GM18909 (cell line): ENCODE results near the gene RXFP3.
"Not testable (repeated sequence)": the region's sequence is repeated elsewhere in the genome, so short reads cannot be mapped to it uniquely, and the experiment has no call there.

Source experiments
- ATAC-seq: cut with Tn5 transposase; IDR thresholded peaks from one replicate; pipeline ENCODE4 v1.9.1; 2021; ENCODE audit warnings: mild to moderate bottlenecking; ENCODE audit not compliant: unreplicated experiment, poor library complexity

Gene RXFP3, protein sequence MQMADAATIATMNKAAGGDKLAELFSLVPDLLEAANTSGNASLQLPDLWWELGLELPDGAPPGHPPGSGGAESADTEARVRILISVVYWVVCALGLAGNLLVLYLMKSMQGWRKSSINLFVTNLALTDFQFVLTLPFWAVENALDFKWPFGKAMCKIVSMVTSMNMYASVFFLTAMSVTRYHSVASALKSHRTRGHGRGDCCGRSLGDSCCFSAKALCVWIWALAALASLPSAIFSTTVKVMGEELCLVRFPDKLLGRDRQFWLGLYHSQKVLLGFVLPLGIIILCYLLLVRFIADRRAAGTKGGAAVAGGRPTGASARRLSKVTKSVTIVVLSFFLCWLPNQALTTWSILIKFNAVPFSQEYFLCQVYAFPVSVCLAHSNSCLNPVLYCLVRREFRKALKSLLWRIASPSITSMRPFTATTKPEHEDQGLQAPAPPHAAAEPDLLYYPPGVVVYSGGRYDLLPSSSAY

DNA sequence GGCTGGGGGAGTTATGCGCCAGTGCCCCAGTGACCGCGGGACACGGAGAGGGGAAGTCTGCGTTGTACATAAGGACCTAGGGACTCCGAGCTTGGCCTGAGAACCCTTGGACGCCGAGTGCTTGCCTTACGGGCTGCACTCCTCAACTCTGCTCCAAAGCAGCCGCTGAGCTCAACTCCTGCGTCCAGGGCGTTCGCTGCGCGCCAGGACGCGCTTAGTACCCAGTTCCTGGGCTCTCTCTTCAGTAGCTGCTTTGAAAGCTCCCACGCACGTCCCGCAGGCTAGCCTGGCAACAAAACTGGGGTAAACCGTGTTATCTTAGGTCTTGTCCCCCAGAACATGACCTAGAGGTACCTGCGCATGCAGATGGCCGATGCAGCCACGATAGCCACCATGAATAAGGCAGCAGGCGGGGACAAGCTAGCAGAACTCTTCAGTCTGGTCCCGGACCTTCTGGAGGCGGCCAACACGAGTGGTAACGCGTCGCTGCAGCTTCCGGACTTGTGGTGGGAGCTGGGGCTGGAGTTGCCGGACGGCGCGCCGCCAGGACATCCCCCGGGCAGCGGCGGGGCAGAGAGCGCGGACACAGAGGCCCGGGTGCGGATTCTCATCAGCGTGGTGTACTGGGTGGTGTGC, at the start of gene RXFP3:
Gene RXFP3 (plus strand): TSS at position 6 of the 636 bp plus-strand sequence. CDS start 355 bp downstream, at position 361.
- ATAC-seq: no peak

DNA sequence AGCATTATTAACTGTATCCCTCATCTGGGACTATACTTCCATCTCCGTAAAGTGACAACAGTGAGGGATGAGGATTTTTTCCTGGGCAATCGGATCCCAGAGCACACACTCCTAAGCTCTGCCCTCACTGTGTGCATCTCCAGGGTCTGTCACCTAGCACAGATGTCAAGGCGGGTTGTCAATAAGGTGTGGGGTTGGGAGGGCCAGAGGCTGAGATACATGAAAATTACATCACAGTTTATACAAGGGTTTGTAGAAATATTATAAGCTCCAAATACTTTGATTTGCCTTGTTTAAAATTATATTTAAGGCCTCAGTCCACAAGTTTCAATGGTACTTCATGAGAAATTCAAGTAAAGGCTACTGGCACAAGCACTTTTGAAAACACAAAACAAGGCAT, 48.9 kb upstream of the RXFP3 start:
- ATAC-seq: no peak

DNA sequence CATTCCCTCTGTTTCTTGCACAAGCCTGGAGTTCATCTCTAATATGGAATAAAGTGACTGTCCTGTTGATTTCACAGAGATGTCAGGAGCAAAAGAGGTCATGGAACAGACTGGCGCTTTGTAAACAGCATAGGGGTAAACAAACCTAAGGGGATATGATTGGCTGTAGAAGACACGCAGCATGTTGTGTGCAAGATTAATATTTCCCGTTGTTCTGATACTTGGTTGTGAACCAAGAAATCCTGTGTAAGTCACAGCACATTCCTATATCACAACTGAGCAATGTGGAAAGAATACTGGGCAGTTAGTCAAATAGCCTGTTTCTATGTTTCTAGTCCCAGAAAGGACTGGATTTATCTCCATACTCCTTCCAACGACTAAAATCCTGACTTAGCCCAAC, 47.6 kb upstream of the RXFP3 start:
- no peak for ATAC-seq

DNA sequence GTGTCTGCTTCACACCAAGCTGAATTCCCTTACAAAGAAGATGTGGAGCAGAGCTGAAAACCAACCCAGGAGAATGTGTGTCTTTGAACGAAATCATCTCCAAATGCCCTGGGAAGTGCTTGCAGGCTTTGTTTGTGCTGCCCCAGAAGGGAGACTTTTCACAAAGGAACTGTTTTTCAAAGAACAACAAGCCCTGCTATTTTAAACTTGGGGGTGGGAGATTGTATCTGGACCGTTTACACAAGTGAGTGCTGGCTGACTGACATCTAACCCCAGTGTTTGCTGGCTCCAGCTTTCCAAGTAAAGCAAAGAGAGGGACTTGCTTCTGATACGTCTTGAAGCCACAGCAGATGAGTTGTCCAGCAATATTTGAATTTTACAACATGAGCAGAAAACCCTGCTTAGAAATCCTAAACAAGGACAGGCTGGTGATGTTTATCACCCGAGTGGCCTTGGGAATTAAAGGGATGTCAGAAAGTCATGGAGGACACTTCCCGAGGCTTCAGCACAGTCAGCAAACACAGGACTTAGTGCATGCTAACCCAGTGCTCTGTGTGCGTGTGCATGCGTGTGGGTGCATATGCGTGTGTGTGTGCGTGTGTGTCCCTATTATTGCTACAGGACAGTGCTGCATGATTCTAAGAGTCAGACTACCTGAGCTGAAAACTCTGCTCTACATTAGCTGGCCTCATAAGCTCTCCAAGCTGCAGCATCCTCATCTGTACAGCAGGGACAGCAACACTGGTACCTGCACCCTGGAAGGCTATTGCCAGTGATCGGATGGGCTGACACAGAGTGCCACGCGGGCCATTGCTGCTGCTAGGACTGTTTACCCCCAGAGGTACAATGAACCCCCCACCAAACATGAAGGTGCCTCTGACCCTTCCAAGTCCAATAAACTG, 45.8 kb upstream of the RXFP3 start:
- peak; percentile 59 for ATAC-seq

DNA sequence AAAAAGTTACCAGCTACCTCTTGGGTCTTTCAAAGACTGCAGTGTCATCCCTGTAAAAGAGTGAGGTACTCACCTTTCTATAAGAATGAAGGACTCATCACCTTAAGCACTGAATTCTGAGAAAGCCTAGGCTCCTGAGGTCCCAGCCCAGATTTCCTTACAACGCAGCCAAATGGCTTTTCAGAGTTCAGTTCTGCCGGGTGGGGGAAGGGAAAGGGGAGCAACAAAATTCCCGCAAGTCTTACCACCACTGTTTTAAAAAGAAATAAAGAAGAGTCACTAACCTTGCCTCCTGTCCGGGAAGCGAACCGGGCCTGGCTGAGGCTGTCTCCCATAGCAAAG, 44.8 kb upstream of the RXFP3 start:
- no peak for ATAC-seq

DNA sequence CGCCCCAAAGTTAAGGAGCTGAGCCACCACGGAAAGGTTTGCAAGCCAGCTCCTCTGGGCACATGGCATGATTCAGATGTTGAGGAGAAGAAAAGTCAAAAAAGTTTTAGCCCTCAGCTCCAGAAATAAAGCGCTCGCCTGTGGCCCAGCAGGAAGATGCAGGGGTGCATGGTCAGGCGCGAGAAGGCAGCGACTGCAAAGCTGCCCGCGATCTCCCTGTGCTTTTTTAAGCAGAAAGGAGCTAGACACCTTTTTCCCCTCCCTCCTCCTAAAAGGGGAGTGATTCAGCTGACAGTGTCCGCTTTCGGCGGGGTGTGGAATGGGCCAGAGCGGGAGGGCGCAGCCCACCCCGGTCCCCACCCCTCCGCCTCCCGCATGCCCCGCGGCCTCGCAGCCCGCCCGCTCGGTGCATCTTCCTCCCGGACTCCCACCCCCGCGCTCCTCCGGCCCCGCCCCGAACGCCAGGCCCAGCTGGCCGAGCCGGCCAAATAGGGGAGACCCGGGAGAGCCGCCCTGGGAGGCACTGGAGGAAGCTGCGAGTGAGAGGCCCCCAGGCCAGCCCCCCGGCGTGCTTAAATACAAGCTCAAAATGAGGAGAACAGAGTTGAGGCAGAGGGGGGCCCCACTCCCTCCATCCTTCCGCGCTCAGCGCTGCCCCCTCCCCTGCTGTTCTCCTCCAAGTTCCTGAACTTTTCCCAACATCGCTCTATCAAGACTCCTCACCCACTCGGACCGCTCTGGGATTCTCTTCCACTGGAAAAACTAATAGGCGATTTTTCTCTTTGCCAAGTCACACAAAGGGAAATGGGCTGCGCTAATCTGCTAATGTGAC, 44.2 kb upstream of the RXFP3 start, which contains the start of gene ADAMTS12:
Gene ADAMTS12 (minus strand): TSS at position 203 of the 832 bp plus-strand sequence. CDS start 134 bp downstream, at position 69.
- no peak for ATAC-seq

DNA sequence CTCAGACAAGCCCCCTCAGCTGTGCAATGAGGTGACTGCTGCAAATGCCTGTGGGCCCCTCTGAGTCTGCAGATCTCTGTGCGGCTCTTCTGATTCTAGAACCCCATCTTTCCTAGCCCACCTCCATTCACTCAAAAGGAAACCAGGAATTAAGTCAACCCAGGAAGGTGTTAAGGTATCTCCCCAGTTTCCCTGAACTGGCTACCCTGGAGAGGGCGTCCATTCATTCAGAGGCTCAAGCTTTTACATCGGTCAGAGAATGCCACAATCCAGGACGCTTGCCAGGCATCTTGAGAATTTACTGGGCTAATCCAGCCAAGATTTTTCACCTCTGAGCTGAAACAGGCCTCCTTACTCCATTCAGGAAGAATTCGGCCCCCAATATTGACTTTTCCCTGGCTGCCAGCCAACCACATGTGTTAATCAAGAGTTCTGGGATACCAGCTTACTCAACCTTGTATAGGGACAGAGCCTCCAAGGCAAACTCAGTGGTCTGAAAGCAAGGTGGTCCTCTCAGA, 43.5 kb upstream of the RXFP3 start:
- ATAC-seq: no peak

DNA sequence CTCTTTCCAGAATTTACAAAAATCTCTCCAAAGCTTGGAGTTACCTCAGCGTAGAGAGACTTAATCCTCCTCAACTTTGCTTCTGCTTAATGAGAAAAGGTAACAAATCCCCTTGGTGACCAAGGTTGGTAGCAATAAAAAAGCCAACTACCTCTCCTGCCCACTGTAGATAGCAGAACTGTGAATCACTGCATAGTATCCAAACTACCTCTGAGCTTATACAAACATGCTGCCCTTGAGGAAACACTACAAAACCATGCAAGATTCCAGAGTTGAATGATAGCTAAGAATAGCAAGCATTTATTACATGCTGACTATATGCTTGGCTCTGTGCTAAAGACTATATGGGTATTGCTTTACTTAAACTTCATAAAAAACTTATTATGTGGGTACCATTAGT, 41.6 kb upstream of the RXFP3 start:
- no peak for ATAC-seq

DNA sequence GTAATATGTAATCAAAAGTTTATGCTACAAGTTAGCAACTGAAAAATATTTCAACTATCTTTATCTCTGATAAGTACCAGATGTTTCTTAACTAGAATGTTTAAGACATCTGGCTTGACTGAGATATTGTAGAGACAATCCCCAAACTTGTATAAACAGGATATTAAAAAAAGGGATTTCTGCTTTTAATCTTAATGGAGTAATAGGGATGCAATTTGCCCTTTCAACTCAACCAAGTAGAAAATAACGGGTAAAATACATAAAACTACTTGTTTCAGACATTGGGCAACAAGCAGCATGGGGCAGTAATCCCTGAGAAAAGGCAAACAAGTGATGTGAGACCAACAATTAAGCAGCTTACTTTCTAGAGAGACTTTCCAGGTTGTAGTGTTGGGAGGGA, 35.0 kb upstream of the RXFP3 start:
- ATAC-seq: no peak

DNA sequence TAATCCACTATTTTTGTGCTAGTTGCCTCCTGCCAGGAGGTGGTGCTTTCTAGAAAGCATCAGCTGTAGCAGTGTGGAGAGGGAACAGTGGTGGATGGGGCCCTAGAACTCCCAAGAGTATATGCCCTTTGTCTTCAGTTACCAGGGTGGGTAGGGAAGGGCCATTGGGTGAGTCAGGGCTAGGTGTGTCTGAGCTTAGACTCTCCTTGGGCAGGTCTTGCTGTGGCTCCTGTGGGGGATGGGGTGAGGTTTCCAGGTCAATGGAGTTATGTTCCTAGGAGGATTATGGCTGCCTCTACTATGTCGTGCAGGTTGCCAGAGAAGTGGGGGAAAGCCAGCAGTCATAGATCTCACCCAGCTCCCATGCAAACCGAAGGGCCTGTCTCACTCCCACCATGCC, 33.1 kb upstream of the RXFP3 start:
- ATAC-seq: no peak

DNA sequence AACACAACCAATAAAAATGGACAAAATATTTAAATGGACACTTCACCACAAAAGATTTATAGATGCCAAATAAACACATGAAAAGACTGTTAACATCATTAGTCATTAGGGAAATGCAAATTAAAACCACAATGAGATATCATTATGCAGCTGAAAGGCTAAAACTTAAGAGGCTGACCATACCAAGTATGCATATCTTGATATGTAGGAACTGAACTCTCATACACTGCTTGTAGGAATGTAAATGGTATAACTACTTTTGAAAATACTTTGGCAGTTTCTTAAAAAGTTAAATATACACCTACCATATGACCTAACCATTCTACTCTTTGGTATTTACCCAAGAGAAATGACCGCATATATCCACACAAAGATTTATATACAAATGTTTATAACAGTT, 30.8 kb upstream of the RXFP3 start:
- ATAC-seq: no peak

DNA sequence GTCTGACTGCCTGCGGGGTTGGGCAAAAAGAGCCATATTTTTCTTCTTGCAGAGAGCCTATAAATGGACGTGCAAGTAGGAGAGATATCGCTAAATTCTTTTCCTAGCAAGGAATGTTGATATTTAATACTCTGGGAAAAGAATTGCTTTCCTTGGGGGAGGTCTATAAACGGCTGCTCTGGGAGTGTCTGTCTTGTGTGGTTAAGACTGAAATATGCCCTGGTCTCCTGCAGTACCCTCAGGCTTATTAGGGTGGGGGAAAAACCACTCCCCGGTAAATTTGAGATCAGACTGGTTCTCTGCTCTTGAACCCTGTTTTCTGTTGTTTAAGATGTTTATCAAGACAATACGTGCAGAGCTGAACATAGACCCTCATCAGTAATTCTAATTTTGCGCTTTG, 29.9 kb upstream of the RXFP3 start:
- not testable (repeated sequence) for ATAC-seq

DNA sequence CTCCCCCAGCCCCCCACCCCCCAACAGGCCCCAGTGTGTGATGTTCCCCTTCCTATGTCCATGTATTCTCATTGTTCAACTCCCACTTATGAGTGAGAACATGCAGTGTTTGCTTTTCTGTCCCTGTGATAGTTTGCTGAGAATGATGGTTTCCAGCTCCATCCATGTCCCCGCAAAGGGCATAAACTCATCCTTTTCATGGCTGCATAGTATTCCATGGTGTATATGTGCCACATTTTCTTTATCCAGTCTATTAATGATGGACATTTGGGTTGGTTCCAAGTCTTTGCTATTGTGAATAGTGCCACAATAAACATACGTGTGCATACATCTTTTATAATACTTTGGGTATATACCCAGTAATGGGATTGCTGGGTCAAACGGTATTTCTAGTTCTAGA, 21.3 kb upstream of the RXFP3 start:
- not testable (repeated sequence) for ATAC-seq

DNA sequence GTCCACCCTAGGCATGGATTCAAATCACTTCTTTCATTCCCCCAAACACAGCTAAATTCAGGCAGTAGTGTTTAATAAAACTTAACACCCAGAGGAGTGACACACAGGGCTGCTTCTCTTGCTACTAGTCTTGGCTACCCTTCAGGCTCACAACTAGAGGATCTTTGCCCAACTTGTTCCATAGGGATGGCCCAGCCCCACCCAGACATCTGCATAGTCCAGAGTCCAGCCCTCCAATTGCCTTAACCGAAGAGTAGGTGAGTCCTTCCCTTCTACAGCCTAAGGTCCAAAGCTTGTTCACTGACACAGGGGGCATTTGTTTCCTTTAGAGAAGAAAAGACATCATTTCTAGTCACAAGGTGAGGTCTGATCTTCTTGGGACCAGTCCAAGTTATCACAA, 15.2 kb upstream of the RXFP3 start:
- no peak for ATAC-seq

DNA sequence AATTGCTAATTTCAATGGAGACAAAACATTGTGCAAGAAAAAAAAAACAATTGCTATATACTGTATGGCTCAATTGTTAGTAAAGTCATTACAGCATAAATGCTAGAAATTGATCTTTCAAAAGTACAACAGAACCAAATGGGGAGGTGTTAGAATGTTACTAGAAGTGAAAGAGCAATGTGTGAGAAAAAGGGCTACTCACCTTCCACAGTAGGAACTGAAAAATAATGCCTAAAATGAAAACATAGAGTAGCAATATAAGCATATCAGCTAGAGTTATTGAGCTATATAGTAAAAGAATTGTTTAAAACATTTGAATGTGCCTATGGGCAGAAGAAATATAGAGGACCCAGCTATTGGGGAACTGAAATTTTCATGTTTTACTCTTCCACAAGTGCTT, 10.9 kb upstream of the RXFP3 start:
- ATAC-seq: no peak

DNA sequence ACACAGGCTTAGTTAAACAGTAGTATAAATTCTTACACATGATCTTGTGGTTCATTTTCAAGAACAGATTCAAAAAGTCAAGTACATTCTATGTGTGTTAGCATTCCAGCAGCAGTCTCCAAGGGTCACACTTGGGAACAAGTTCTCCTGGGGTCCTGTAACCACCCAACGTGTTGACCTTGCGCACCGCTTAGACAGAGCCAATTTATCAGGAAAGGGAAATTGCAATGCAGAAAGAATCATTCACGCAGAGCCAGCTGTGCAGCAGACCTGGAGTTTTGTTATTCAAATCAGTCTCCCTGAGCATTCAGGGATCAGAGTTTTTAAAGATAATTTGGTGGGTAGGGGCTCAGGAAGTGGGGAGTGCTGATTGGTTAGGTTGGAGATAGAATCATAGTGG, 8.5 kb upstream of the RXFP3 start:
- ATAC-seq: no peak

DNA sequence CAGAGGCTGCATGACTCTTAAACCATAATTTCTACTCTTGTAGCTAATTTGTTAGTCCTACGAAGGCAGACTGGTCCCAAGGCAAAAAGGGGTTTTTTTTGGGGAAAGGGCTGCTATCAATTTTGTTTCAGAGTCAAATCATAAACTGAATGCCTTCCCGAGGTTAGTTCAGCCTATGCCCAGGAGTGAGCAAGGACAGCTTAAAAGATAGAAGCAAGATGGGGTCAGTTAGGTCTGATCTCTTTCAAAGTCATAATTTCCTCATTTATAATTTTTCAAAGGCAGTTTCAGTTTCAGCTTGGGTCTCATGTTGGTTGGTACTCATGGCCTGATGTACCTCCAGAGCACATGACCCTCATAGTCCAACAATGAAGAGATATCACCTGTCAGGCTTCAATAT, 7.9 kb upstream of the RXFP3 start:
- no peak for ATAC-seq

DNA sequence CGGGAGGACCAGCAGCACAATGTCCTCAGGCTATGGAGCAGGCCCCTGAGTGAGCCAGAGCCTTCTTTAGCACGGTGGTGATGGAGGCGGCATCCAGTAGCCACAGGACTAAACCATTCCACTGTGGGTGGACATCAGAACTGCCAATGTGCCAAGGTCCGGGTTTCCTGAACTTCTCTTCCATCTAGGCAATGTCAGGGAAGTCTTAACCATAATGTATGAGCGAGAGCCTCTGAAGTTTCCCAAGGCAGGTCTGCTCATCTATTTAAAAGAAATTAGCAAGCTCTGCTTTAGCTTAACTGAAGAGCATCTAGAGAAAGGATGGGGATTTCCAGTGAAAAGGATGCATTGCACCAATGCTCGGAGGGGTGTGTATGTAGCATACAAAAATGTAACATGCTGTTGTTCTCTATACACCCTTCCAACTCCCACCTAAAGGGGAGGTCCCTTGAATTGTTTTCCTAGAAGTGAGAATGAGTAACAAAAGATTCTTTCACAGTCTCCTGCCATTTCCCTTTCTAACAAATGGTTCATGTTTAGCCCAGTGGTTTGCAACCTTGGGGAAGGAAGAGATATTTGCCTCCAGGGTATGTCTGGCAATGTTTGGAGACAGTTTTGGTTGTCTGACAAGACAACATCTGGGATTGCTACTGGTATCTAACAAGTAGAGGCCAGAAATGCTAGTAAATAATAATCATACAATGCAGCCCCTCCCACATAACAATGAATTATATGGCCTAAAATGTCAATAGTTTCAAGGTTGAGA, 6.1 kb upstream of the RXFP3 start:
- ATAC-seq: no peak

DNA sequence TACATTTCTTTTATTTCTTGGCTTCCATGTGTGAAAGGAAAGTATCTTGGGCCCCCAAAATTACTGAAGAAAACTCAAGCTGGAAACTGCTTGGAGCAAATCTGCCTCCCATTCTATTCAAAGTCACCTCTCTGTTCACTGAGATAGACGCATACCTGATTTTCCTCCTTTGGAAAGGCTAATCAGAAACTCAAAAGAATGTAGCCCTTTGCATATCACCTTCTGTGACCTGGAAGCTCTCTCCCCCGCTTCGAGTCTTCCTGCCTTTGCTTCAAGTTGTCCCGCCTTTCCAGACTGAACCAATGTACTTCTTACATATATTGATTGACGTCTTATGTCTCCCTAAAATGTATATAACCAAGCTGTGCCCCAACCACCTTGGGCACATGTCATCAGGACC, 5.0 kb upstream of the RXFP3 start:
- ATAC-seq: no peak
